SU-DHL-6 (cell line): Measurements from ENCODE around the gene ATP9B.

Source experiments
- H2AFZ ChIP-seq: fragments of 200-600 bp; sonication (generic); 2 replicates; pipeline ENCODE4 v1.6.1; 2014; ENCODE audit warnings: low read depth, mild to moderate bottlenecking, moderate library complexity, mixed read lengths, antibody characterized with exemption, low read length; ENCODE audit not compliant: severe bottlenecking
- H3F3A ChIP-seq: fragments of 200-600 bp; shearing (Covaris generic); 2 replicates; pipeline ENCODE4 v1.6.0; 2016; ENCODE audit warnings: antibody characterized with exemption, mild to moderate bottlenecking; ENCODE audit not compliant: insufficient read depth
- H3K27ac ChIP-seq: fragments of 200-600 bp; sonication (generic); 2 replicates; pipeline ENCODE4 v1.5.1; 2016; ENCODE audit warnings: low read depth, mild to moderate bottlenecking, low read length, moderate library complexity, mixed read lengths
- H3K27me3 ChIP-seq: fragments of 200-600 bp; sonication (generic), shearing (Covaris generic); 2 replicates; pipeline ENCODE4 v1.6.0; 2014; ENCODE audit warnings: mild to moderate bottlenecking, low read length
- H3K36me3 ChIP-seq: fragments of 200-600 bp; sonication (generic); 2 replicates; pipeline ENCODE4 v1.6.1; 2014; ENCODE audit warnings: mild to moderate bottlenecking, low read length, mixed read lengths
- H3K4me2 ChIP-seq: fragments of 300-600, 200-600 bp; shearing (Covaris generic), sonication (generic); 2 replicates; pipeline ENCODE4 v1.6.0; 2014; ENCODE audit warnings: low read length, low read depth, mild to moderate bottlenecking; ENCODE audit not compliant: poor library complexity, severe bottlenecking
- H3K4me3 ChIP-seq: fragments of 200-600 bp; sonication (generic); 2 replicates; pipeline ENCODE4 v1.5.1; 2014; ENCODE audit warnings: antibody characterized with exemption, low read length, mild to moderate bottlenecking, mixed read lengths; ENCODE audit not compliant: insufficient read depth, poor library complexity, severe bottlenecking
- H3K79me2 ChIP-seq: fragments of 200-600 bp; sonication (generic); 2 replicates; pipeline ENCODE4 v1.6.1; 2014; ENCODE audit warnings: mild to moderate bottlenecking, low read length, moderate library complexity; ENCODE audit not compliant: insufficient read depth
- H3K9ac ChIP-seq: fragments of 200-600 bp; sonication (generic); 2 replicates; pipeline ENCODE4 v1.7.0; 2014; ENCODE audit warnings: mild to moderate bottlenecking, low read length
- H3K9me2 ChIP-seq: fragments of 200-600 bp; sonication (generic); replicated peaks from 2 replicates; pipeline ENCODE4 v1.6.1; 2014; ENCODE audit warnings: low read length; ENCODE audit not compliant: insufficient read depth
- H3K9me3 ChIP-seq: fragments of 200-600 bp; sonication (generic); 2 replicates; pipeline ENCODE4 v1.6.1; 2014; ENCODE audit warnings: low read length, mixed read lengths; ENCODE audit not compliant: insufficient read depth
- H4K20me1 ChIP-seq: fragments of 200-600 bp; sonication (generic); 2 replicates; pipeline ENCODE4 v1.6.1; 2014; ENCODE audit warnings: low read depth, mild to moderate bottlenecking, antibody characterized with exemption, low read length, moderate library complexity, mixed read lengths
- EZH2phosphoT487 ChIP-seq: fragments of 200-600 bp; sonication (generic), shearing (Covaris generic); conservative IDR thresholded peaks from 2 replicates; pipeline ENCODE4 v1.6.1; 2018; ENCODE audit warnings: mild to moderate bottlenecking, antibody characterized with exemption, low read length, moderate library complexity, mixed read lengths
- TF ChIP-seq, protein P1 (sequence below): fragments of 200-600 bp; sonication (generic); IDR thresholded peaks from one replicate; pipeline ENCODE4 v1.5.1; 2017; ENCODE audit warnings: antibody characterized with exemption, mild to moderate bottlenecking, low read length, moderate library complexity; ENCODE audit not compliant: insufficient read depth, poor library complexity, severe bottlenecking

ATP9B gene

DNA sequence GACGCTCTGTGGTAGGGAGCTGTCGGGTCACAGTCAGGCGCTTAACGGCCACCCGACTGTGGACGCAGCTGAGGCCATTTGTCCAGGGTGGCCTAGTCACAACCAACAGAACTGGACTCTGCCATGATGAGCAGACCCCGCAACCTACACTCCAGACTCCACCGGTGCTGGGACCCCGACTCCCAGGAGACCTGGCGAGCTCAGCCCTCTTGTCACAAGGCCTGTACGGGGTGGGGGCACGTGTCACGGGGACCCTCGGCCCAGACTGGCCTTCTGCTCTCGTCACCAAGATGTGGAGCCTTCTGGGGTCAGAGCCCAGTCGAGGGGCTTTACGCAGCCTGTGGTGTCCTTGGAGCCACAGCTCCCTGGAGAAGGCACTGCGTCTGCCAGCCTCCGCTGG lies 349.0 kb downstream of the ATP9B start:
- no peaks in the 10 kb centered on the region for H3F3A ChIP-seq
- H3K9ac ChIP-seq, result no peak overlapping the region
- TF ChIP-seq, protein P1, sequence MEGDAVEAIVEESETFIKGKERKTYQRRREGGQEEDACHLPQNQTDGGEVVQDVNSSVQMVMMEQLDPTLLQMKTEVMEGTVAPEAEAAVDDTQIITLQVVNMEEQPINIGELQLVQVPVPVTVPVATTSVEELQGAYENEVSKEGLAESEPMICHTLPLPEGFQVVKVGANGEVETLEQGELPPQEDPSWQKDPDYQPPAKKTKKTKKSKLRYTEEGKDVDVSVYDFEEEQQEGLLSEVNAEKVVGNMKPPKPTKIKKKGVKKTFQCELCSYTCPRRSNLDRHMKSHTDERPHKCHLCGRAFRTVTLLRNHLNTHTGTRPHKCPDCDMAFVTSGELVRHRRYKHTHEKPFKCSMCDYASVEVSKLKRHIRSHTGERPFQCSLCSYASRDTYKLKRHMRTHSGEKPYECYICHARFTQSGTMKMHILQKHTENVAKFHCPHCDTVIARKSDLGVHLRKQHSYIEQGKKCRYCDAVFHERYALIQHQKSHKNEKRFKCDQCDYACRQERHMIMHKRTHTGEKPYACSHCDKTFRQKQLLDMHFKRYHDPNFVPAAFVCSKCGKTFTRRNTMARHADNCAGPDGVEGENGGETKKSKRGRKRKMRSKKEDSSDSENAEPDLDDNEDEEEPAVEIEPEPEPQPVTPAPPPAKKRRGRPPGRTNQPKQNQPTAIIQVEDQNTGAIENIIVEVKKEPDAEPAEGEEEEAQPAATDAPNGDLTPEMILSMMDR, result no peak
- no peak for TF ChIP-seq EZH2phosphoT487
- no peak overlapping the region for H3K4me3 ChIP-seq
- no peaks in the 10 kb centered on the region for H3K9me3 ChIP-seq
- H2AFZ ChIP-seq, result no peak overlapping the region
- H4K20me1 ChIP-seq, result no peaks in the 10 kb centered on the region; the same call in 1 of the 2 replicates
- H3K9me2 ChIP-seq, result no peaks in the 10 kb centered on the region
- no peak overlapping the region for H3K27ac ChIP-seq
- H3K4me2 ChIP-seq, result no peak overlapping the region
- H3K36me3 ChIP-seq, result no peaks in the 10 kb centered on the region
- peaks cover 3% of the 10 kb centered on the region; the same call in 1 of the 2 replicates for H3K79me2 ChIP-seq
- no peaks in the 10 kb centered on the region for H3K27me3 ChIP-seq

GRCh38 chr18:79418642-79419041 lies 349.4 kb downstream of the ATP9B start:
- H3K9ac ChIP-seq, result no peak overlapping the region
- H3K27me3 ChIP-seq, result no peaks in the 10 kb centered on the region
- TF ChIP-seq, protein P1, result no peak
- TF ChIP-seq EZH2phosphoT487, result no peak
- H3K4me2 ChIP-seq, result no peak overlapping the region
- H2AFZ ChIP-seq, result no peak overlapping the region
- no peak overlapping the region for H3K4me3 ChIP-seq
- no peak overlapping the region for H3K27ac ChIP-seq
- no peaks in the 10 kb centered on the region; the same call in 1 of the 2 replicates for H4K20me1 ChIP-seq
- H3K9me2 ChIP-seq, result no peaks in the 10 kb centered on the region
- H3K9me3 ChIP-seq, result no peaks in the 10 kb centered on the region
- no peaks in the 10 kb centered on the region for H3F3A ChIP-seq
- H3K79me2 ChIP-seq, result peaks cover 3% of the 10 kb centered on the region; the same call in 1 of the 2 replicates
- H3K36me3 ChIP-seq, result no peaks in the 10 kb centered on the region

GRCh38 chr18:79420033-79420745 lies 351.0 kb downstream of the ATP9B start:
- H3F3A ChIP-seq, result no peaks in the 10 kb centered on the region
- no peaks in the 10 kb centered on the region for H3K36me3 ChIP-seq
- H3K9ac ChIP-seq, result no peak overlapping the region
- no peaks in the 10 kb centered on the region for H3K9me2 ChIP-seq
- no peak overlapping the region for H2AFZ ChIP-seq
- no peak overlapping the region for H3K4me3 ChIP-seq
- no peaks in the 10 kb centered on the region for H3K9me3 ChIP-seq
- H3K27me3 ChIP-seq, result no peaks in the 10 kb centered on the region
- no peak overlapping the region for H3K27ac ChIP-seq
- no peaks in the 10 kb centered on the region; the same call in 1 of the 2 replicates for H4K20me1 ChIP-seq
- H3K4me2 ChIP-seq, result no peak overlapping the region
- TF ChIP-seq EZH2phosphoT487, result no peak
- TF ChIP-seq, protein P1, result no peak
- H3K79me2 ChIP-seq, result peaks cover 3% of the 10 kb centered on the region; the same call in 1 of the 2 replicates
